Measurements from ENCODE around the gene CLN5.

CLN5 gene

GRCh38 chr13:77019756-77020155 is 27.9 kb downstream of the CLN5 start:
- Histone ChIP-seq H3K9ac (ENCODE audit: low read depth, low read length) (no peak overlapping the region), H3K9me3 (ENCODE audit: insufficient read depth, low read depth, low read length) (no peaks in the 10 kb centered on the region), H3K27ac (ENCODE audit: low read depth, low read length) (no peak overlapping the region), H3K4me1 (ENCODE audit: insufficient read depth, low read length) (no peaks in the 10 kb centered on the region; the same call in 1 of the 2 replicates), H3K27me3 (ENCODE audit: insufficient read depth, low read length) (no peaks in the 10 kb centered on the region), H3K4me3 (ENCODE audit: low read length) (no peak overlapping the region), H3K36me3 (ENCODE audit: insufficient read depth, low read length) (peaks cover 56% of the 10 kb centered on the region)

GRCh38 chr13:77022341-77022740 is 30.5 kb downstream of the CLN5 start:
- H3K36me3 ChIP-seq (ENCODE audit: insufficient read depth, low read length): peaks cover 30% of the 10 kb centered on the region
- WGBS: 88% methylated on average over 3 of the region's 3 CpGs
- no peaks in the 10 kb centered on the region for H3K9me3 ChIP-seq (ENCODE audit: insufficient read depth, low read depth, low read length)
- H3K27me3 ChIP-seq (ENCODE audit: insufficient read depth, low read length): no peaks in the 10 kb centered on the region
- no peak overlapping the region for H3K27ac ChIP-seq (ENCODE audit: low read depth, low read length)
- H3K4me1 ChIP-seq (ENCODE audit: insufficient read depth, low read length): peaks cover 10% of the 10 kb centered on the region; the same call in 1 of the 2 replicates
- H3K4me3 ChIP-seq (ENCODE audit: low read length): no peak overlapping the region
- no peak overlapping the region for H3K9ac ChIP-seq (ENCODE audit: low read depth, low read length)

GRCh38 chr13:77026255-77026860 is 34.5 kb downstream of the CLN5 start:
- under 1% methylated on average over 46 of the region's 62 CpGs for WGBS
- Histone ChIP-seq H3K9me3 (ENCODE audit: insufficient read depth, low read depth, low read length) (no peaks in the 10 kb centered on the region), H3K36me3 (ENCODE audit: insufficient read depth, low read length) (peaks cover 5% of the 10 kb centered on the region; the same call in 1 of the 2 replicates), H3K27ac (ENCODE audit: low read depth, low read length) (peak overlapping the region; percentile 96; the same call in 1 of the 2 replicates), H3K4me3 (ENCODE audit: low read length) (peak overlapping the region; percentile 78), H3K4me1 (ENCODE audit: insufficient read depth, low read length) (peaks cover 10% of the 10 kb centered on the region; the same call in 1 of the 2 replicates), H3K27me3 (ENCODE audit: insufficient read depth, low read length) (no peaks in the 10 kb centered on the region), H3K9ac (ENCODE audit: low read depth, low read length) (peak overlapping the region; percentile 93)

GRCh38 chr13:77026861-77027621 is 35.2 kb downstream of the CLN5 start, which contains the start of gene FBXL3:
TSS of gene FBXL3 (minus strand) at chr13:77027159. CDS start at chr13:77021860, 5,299 bp downstream.
- peaks cover 2% of the 10 kb centered on the region; the same call in 1 of the 2 replicates for H3K36me3 ChIP-seq (ENCODE audit: insufficient read depth, low read length)
- peaks cover 10% of the 10 kb centered on the region; the same call in 1 of the 2 replicates for H3K4me1 ChIP-seq (ENCODE audit: insufficient read depth, low read length)
- peak within 1 kb of the TSS; percentile 93 for H3K9ac ChIP-seq (ENCODE audit: low read depth, low read length)
- under 1% methylated on average over 72 of the region's 74 CpGs for WGBS
- no peaks in the 10 kb centered on the region for H3K9me3 ChIP-seq (ENCODE audit: insufficient read depth, low read depth, low read length)
- no peaks in the 10 kb centered on the region for H3K27me3 ChIP-seq (ENCODE audit: insufficient read depth, low read length)
- H3K4me3 ChIP-seq (ENCODE audit: low read length): peak within 1 kb of the TSS; percentile 78
- H3K27ac ChIP-seq (ENCODE audit: low read depth, low read length): peak within 1 kb of the TSS; percentile 96

- H3K4me1 ChIP-seq (ENCODE audit: insufficient read depth, low read length): peaks cover 10% of the 10 kb centered on the region; the same call in 1 of the 2 replicates
- no peaks in the 10 kb centered on the region for H3K9me3 ChIP-seq (ENCODE audit: insufficient read depth, low read depth, low read length)
- H3K4me3 ChIP-seq (ENCODE audit: low read length): no peak overlapping the region
- H3K9ac ChIP-seq (ENCODE audit: low read depth, low read length): no peak overlapping the region
- H3K27me3 ChIP-seq (ENCODE audit: insufficient read depth, low read length): no peaks in the 10 kb centered on the region
- 89% methylated on average over 4 of the region's 5 CpGs for WGBS
- H3K36me3 ChIP-seq (ENCODE audit: insufficient read depth, low read length): peaks cover 2% of the 10 kb centered on the region; the same call in 1 of the 2 replicates
- H3K27ac ChIP-seq (ENCODE audit: low read depth, low read length): no peak overlapping the region
These were observed 36.3 kb downstream of the CLN5 start for GRCh38 chr13:77028202-77028601.

GRCh38 chr13:77029436-77029835 is 37.6 kb downstream of the CLN5 start:
- WGBS: 100% methylated on average over 1 of the region's 1 CpG
- Histone ChIP-seq H3K9me3 (ENCODE audit: insufficient read depth, low read depth, low read length) (no peaks in the 10 kb centered on the region), H3K4me3 (ENCODE audit: low read length) (no peak overlapping the region), H3K27me3 (ENCODE audit: insufficient read depth, low read length) (no peaks in the 10 kb centered on the region), H3K4me1 (ENCODE audit: insufficient read depth, low read length) (peaks cover 10% of the 10 kb centered on the region; the same call in 1 of the 2 replicates), H3K9ac (ENCODE audit: low read depth, low read length) (no peak overlapping the region), H3K27ac (ENCODE audit: low read depth, low read length) (no peak overlapping the region), H3K36me3 (ENCODE audit: insufficient read depth, low read length) (no peaks in the 10 kb centered on the region)

GRCh38 chr13:77031656-77032243 is 39.9 kb downstream of the CLN5 start:
- H3K27ac ChIP-seq (ENCODE audit: low read depth, low read length): no peak overlapping the region
- H3K9ac ChIP-seq (ENCODE audit: low read depth, low read length): no peak overlapping the region
- no peak overlapping the region for H3K4me3 ChIP-seq (ENCODE audit: low read length)
- no peaks in the 10 kb centered on the region; the same call in 1 of the 2 replicates for H3K4me1 ChIP-seq (ENCODE audit: insufficient read depth, low read length)
- no peaks in the 10 kb centered on the region for H3K9me3 ChIP-seq (ENCODE audit: insufficient read depth, low read depth, low read length)
- WGBS: 94% methylated on average over 5 of the region's 6 CpGs
- H3K27me3 ChIP-seq (ENCODE audit: insufficient read depth, low read length): no peaks in the 10 kb centered on the region
- no peaks in the 10 kb centered on the region for H3K36me3 ChIP-seq (ENCODE audit: insufficient read depth, low read length)

GRCh38 chr13:77033717-77034302 is 41.9 kb downstream of the CLN5 start:
- Histone ChIP-seq H3K27me3 (ENCODE audit: insufficient read depth, low read length) (no peaks in the 10 kb centered on the region), H3K27ac (ENCODE audit: low read depth, low read length) (no peak overlapping the region), H3K9me3 (ENCODE audit: insufficient read depth, low read depth, low read length) (no peaks in the 10 kb centered on the region), H3K4me3 (ENCODE audit: low read length) (no peak overlapping the region), H3K4me1 (ENCODE audit: insufficient read depth, low read length) (no peaks in the 10 kb centered on the region), H3K9ac (ENCODE audit: low read depth, low read length) (no peak overlapping the region), H3K36me3 (ENCODE audit: insufficient read depth, low read length) (no peaks in the 10 kb centered on the region)
- 94% methylated on average over 4 of the region's 4 CpGs for WGBS

- H3K36me3 ChIP-seq (ENCODE audit: insufficient read depth, low read length): no peaks in the 10 kb centered on the region
- no peaks in the 10 kb centered on the region for H3K27me3 ChIP-seq (ENCODE audit: insufficient read depth, low read length)
- no peaks in the 10 kb centered on the region for H3K4me1 ChIP-seq (ENCODE audit: insufficient read depth, low read length)
- WGBS: 91% methylated on average over 5 of the region's 5 CpGs
- no peaks in the 10 kb centered on the region for H3K9me3 ChIP-seq (ENCODE audit: insufficient read depth, low read depth, low read length)
- H3K27ac ChIP-seq (ENCODE audit: low read depth, low read length): no peak overlapping the region
- no peak overlapping the region for H3K4me3 ChIP-seq (ENCODE audit: low read length)
- H3K9ac ChIP-seq (ENCODE audit: low read depth, low read length): no peak overlapping the region
These were observed 43.0 kb downstream of the CLN5 start for GRCh38 chr13:77034881-77035280.

- Histone ChIP-seq H3K4me1 (ENCODE audit: insufficient read depth, low read length) (no peaks in the 10 kb centered on the region), H3K27me3 (ENCODE audit: insufficient read depth, low read length) (no peaks in the 10 kb centered on the region), H3K4me3 (ENCODE audit: low read length) (no peak overlapping the region), H3K9ac (ENCODE audit: low read depth, low read length) (no peak overlapping the region), H3K36me3 (ENCODE audit: insufficient read depth, low read length) (no peaks in the 10 kb centered on the region), H3K9me3 (ENCODE audit: insufficient read depth, low read depth, low read length) (no peaks in the 10 kb centered on the region), H3K27ac (ENCODE audit: low read depth, low read length) (no peak overlapping the region)
- WGBS: 83% methylated on average over 1 of the region's 1 CpG
These were observed 44.4 kb downstream of the CLN5 start for GRCh38 chr13:77036279-77036678.
